ENCODE data around the gene TBC1D5. TPM values are rescaled to one million over a fixed set of nuclear protein-coding genes. Genes with fewer than 3 reads are reported as not detected.
"Not testable (repeated sequence)": the region's sequence is repeated elsewhere in the genome, so short reads cannot be mapped to it uniquely, and the experiment has no call there.

Gene TBC1D5
- total RNA-seq, 1 donor from 2014 or later, result 48.1 TPM

DNA sequence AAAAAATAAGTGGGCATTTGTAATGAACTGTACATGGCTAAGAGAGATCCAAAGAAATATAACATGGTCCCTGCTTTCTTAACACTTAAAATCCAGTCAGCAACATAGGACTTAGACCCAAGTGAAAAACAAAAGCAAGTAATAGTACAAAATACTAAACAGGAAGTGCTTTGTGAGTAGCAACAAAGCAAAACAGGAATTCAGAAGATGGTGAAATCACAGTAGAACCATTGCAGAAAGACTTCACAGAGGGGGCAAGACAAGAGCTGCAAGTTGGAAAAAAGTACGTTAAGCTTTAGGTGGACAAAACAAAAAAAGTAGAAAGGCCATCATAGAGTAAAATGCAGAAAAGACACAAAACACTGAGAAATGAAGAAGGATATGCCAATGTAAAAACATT lies 116.0 kb downstream of the TBC1D5 start:
- Histone ChIP-seq H3K9me3 (no peaks in the 10 kb centered on the region), H3K36me3 (no peaks in the 10 kb centered on the region), H3K4me1 (peaks cover 5% of the 10 kb centered on the region), H3K27me3 (no peaks in the 10 kb centered on the region), H3K4me3 (no peak overlapping the region), H3K27ac (no peak overlapping the region)
- TF ChIP-seq POLR2AphosphoS5 (IDR thresholded peaks at IDR 0.05; ENCODE audit: insufficient read depth in 1 of 2, low read depth in 1 of 2) (no peak), POLR2A (IDR thresholded peaks at IDR 0.05) (no peak)
- TF ChIP-seq, protein P1, sequence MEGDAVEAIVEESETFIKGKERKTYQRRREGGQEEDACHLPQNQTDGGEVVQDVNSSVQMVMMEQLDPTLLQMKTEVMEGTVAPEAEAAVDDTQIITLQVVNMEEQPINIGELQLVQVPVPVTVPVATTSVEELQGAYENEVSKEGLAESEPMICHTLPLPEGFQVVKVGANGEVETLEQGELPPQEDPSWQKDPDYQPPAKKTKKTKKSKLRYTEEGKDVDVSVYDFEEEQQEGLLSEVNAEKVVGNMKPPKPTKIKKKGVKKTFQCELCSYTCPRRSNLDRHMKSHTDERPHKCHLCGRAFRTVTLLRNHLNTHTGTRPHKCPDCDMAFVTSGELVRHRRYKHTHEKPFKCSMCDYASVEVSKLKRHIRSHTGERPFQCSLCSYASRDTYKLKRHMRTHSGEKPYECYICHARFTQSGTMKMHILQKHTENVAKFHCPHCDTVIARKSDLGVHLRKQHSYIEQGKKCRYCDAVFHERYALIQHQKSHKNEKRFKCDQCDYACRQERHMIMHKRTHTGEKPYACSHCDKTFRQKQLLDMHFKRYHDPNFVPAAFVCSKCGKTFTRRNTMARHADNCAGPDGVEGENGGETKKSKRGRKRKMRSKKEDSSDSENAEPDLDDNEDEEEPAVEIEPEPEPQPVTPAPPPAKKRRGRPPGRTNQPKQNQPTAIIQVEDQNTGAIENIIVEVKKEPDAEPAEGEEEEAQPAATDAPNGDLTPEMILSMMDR (IDR thresholded peaks at IDR 0.05), result no peak
- DNase-seq (ENCODE audit: extremely low spot score in 2 of 2), result no peak
- intact Hi-C loops (cut with DNase I), result loop anchor here (5.0 kb wide), 1 partner anchor 1926 kb away; no protein-coding TSS in a partner anchor

DNA sequence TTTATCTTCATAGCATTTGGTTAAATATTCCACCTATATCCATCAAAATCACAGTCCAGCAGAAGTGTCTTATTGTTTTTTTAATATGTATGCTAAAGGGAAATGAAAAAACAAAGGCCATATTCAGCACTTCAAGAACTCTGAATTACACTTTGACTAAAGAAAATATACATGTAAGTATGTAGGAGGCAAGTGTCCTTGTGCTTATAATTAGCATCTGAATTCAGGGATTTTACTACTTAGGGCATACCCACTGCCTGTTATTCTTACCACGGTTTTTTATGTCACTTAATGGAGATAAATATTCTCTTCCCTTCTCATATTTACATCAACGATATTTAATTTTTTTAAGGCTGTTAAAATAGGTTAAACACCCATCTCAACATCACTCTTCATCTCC lies 117.3 kb downstream of the TBC1D5 start:
- Histone ChIP-seq H3K27me3 (no peaks in the 10 kb centered on the region), H3K36me3 (no peaks in the 10 kb centered on the region), H3K27ac (no peak overlapping the region), H3K4me1 (peaks cover 5% of the 10 kb centered on the region), H3K9me3 (no peaks in the 10 kb centered on the region), H3K4me3 (no peak overlapping the region)
- no peak for DNase-seq (ENCODE audit: extremely low spot score in 2 of 2)
- TF ChIP-seq POLR2AphosphoS5 (IDR thresholded peaks at IDR 0.05; ENCODE audit: insufficient read depth in 1 of 2, low read depth in 1 of 2) (no peak), POLR2A (IDR thresholded peaks at IDR 0.05) (no peak)
- TF ChIP-seq, protein P1 (IDR thresholded peaks at IDR 0.05), result no peak
- intact Hi-C loops (cut with DNase I), result loop anchor here (5.0 kb wide), 1 partner anchor 1927 kb away; no protein-coding TSS in a partner anchor

DNA sequence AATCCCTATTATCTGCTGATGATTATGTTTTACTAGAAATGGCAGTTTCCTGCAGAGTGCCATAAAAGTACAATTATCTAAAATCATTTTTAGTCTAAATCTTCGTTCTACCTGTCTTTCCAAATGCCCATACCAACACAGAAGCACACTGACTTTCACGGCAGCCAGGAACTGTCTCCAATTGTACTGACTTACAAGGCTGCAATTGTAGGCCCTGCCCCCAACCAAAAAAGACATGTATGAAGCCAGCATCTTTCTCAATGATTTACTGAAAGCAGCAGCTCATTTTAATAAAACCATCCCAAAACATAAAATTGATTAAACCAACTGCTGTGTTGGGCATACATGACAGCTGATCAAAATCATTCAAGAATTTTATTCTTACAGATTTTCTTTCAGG lies 119.0 kb downstream of the TBC1D5 start:
- H3K4me1 ChIP-seq, result peaks cover 5% of the 10 kb centered on the region
- H3K27me3 ChIP-seq, result no peaks in the 10 kb centered on the region
- H3K36me3 ChIP-seq, result peaks cover 0 to 5% of the 10 kb centered on the region in 2 donors
- TF ChIP-seq POLR2A (IDR thresholded peaks at IDR 0.05), result no peak
- TF ChIP-seq, protein P1 (IDR thresholded peaks at IDR 0.05), result no peak
- DNase-seq (ENCODE audit: extremely low spot score in 2 of 2), result no peak
- intact Hi-C loops (cut with DNase I), result no loop called here
- no peak overlapping the region for H3K4me3 ChIP-seq
- no peaks in the 10 kb centered on the region for H3K9me3 ChIP-seq
- no peak overlapping the region for H3K27ac ChIP-seq

DNA sequence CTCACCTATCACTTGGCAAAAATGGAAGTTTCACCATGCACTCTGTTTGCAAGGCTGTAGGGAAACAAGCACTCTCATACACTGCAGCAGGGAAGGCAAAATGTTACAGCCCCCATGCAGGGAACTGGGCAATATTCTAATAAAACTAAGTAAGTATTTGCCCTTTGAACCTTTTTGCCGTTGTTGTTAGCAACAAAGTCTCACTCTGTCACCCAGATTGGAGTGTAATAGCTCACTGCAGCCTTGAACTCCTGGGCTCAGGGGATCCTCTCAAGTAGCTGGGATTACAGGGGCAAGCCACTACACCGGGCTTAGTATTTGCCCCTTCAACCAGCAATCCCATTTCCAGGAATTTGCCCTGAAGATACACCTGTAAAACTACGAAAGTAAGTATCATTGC lies 122.5 kb downstream of the TBC1D5 start:
- Histone ChIP-seq H3K27ac (no peak overlapping the region), H3K9me3 (no peaks in the 10 kb centered on the region), H3K36me3 (peaks cover 0 to 10% of the 10 kb centered on the region in 2 donors), H3K4me3 (no peak overlapping the region), H3K27me3 (no peaks in the 10 kb centered on the region), H3K4me1 (no peaks in the 10 kb centered on the region)
- no peak for DNase-seq (ENCODE audit: extremely low spot score in 2 of 2)
- no peak for TF ChIP-seq POLR2AphosphoS5 (IDR thresholded peaks at IDR 0.05; ENCODE audit: insufficient read depth in 1 of 2, low read depth in 1 of 2)
- TF ChIP-seq POLR2A (IDR thresholded peaks at IDR 0.05), result no peak
- TF ChIP-seq, protein P1 (IDR thresholded peaks at IDR 0.05), result no peak
- intact Hi-C loops (cut with DNase I), result no loop called here

DNA sequence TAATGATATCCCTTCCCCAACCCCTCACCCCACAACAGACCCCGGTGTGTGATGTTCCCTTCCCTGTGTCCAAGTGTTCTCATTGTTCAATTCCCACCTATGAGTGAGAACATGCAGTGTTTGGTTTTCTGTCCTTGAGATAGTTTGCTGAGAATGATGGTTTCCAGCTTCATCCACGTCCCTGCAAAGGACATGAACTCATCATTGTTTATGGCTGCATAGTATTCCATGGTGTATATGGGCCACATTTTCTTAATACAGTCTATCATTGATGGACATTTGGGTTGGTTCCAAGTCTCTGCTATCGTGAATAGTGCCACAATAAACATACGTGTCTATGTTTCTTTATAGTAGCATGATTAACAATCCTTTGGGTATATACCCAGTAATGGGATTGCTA lies 129.4 kb downstream of the TBC1D5 start:
- H3K27ac ChIP-seq; H3K4me1 ChIP-seq; DNase-seq (ENCODE audit: extremely low spot score in 2 of 2); intact Hi-C loops (cut with DNase I); H3K4me3 ChIP-seq; H3K27me3 ChIP-seq; H3K36me3 ChIP-seq; H3K9me3 ChIP-seq: not testable (repeated sequence)

GRCh38 chr3:17607905-17608304 lies 134.5 kb downstream of the TBC1D5 start:
- no peaks in the 10 kb centered on the region for H3K36me3 ChIP-seq
- no peaks in the 10 kb centered on the region for H3K27me3 ChIP-seq
- DNase-seq (ENCODE audit: extremely low spot score in 2 of 2), result no peak
- no peak overlapping the region for H3K27ac ChIP-seq
- no peaks in the 10 kb centered on the region for H3K4me1 ChIP-seq
- no peak for TF ChIP-seq POLR2A (IDR thresholded peaks at IDR 0.05)
- TF ChIP-seq, protein P1 (IDR thresholded peaks at IDR 0.05), result no peak
- no peak for TF ChIP-seq POLR2AphosphoS5 (IDR thresholded peaks at IDR 0.05; ENCODE audit: insufficient read depth in 1 of 2, low read depth in 1 of 2)
- intact Hi-C loops (cut with DNase I), result no loop called here
- no peak overlapping the region for H3K4me3 ChIP-seq
- H3K9me3 ChIP-seq, result no peaks in the 10 kb centered on the region

Data from vagina (tissue), 2 donors.